Activated CD4-positive, alpha-beta T cell treated with anti-CD3 and anti-CD28 coated beads for 24 hours (primary cell): ENCODE results near the gene KAZALD1.

ENCODE experiments used
- DNase-seq, 2 donors: peaks; one replicate each; pipeline ENCODE4 v3.0.0-alpha.2; 2020; ENCODE audit warnings: low read depth in 2 of 2

The KAZALD1 gene

GRCh38 chr10:101047961-101048892, 13.6 kb upstream of the KAZALD1 start:
- no peak for DNase-seq

- peak; percentile 68 to 73 for DNase-seq
Measured at GRCh38 chr10:101050208-101051069, 11.3 kb upstream of the KAZALD1 start.

DNA sequence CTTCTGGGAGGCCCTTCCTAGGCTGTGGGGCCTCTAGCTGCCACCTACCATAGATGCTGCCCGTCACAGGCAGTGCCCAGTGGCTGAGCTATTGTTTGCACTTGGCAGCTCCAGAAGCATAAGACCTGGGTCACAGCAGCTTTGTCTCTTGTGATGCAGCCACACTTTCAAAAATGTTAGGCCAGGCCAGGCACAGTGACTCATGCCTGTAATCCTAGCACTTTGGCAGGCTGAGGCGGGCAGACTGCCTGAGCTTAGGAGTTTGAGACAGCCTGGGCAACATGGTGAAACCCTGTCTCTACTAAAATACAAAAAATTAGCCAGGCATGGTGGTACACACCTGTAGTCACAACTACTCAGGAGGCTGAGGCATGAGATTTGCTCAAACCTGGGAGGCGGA, 9.5 kb upstream of the KAZALD1 start:
- no peak for DNase-seq

DNA sequence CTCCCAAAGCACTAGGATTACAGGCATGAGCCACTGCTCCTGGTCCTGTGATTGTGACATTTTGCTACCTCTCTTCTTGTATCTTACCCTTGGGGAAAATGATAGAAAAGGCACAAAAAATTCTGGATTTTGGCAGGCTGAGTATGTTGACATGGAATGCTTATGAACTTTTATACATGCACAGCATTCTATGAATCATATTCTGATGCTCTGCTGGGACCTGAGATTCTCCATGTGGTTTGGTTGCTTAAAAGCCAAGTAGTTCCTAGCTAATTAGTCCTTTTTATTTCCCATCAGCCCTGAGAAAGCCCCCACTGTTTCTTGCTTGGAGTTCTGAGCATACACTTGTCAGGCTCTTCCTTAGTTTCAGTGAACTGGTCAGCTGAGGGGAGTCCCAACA, 8.3 kb upstream of the KAZALD1 start:
- no peak for DNase-seq

- DNase-seq, result no peak
Measured at GRCh38 chr10:101054351-101054750, 7.4 kb upstream of the KAZALD1 start.

DNA sequence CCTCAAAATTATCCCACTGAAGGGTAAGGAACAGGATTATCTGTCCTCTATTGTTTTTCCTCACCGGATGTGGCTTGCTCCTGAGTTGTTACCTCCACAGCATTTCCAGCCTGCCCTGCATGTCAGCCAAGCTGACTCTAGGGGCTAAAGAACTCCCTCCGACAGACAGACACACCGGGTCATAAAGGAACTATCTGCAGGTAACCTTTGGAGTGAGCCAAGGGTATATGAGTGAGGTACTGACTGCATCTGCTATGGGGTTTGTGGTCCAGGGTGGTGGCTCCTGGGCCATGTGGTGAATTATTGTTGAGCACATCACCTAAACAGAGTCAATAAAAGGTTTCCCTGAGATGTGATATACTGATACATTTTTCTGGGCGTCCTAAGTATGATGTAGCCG, 6.9 kb upstream of the KAZALD1 start:
- no peak for DNase-seq

- DNase-seq, result no peak
Measured at GRCh38 chr10:101055411-101055810, 6.4 kb upstream of the KAZALD1 start.

GRCh38 chr10:101056365-101057151, 5.2 kb upstream of the KAZALD1 start:
- DNase-seq, result no peak

- DNase-seq, result peak; percentile 87 to 92
Measured at GRCh38 chr10:101060036-101060950, 1.5 kb upstream of the KAZALD1 start.

GRCh38 chr10:101060951-101061623, 702 bp upstream of the KAZALD1 start:
- peak; percentile 87 to 89 for DNase-seq

DNA sequence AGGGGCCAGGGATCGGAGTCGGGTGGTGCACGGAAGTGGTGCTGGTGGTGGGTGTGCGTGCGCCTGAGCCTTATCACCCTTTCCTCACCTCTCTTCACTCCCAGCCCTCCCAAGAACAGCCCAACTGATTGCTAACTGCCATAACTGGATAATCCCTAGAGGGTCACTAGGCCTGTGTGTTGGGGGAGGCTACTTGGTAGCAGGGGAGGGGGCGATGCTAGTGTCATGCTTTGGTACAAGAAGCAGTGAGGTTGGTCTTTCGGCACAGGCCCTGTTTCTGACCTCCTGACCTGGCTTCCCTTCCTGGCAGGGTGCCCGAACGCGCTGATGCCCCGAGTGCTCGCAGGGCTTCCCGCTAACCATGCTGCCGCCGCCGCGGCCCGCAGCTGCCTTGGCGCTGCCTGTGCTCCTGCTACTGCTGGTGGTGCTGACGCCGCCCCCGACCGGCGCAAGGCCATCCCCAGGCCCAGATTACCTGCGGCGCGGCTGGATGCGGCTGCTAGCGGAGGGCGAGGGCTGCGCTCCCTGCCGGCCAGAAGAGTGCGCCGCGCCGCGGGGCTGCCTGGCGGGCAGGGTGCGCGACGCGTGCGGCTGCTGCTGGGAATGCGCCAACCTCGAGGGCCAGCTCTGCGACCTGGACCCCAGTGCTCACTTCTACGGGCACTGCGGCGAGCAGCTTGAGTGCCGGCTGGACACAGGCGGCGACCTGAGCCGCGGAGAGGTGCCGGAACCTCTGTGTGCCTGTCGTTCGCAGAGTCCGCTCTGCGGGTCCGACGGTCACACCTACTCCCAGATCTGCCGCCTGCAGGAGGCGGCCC, 652 bp downstream of the KAZALD1 start:
- no peak for DNase-seq

DNA sequence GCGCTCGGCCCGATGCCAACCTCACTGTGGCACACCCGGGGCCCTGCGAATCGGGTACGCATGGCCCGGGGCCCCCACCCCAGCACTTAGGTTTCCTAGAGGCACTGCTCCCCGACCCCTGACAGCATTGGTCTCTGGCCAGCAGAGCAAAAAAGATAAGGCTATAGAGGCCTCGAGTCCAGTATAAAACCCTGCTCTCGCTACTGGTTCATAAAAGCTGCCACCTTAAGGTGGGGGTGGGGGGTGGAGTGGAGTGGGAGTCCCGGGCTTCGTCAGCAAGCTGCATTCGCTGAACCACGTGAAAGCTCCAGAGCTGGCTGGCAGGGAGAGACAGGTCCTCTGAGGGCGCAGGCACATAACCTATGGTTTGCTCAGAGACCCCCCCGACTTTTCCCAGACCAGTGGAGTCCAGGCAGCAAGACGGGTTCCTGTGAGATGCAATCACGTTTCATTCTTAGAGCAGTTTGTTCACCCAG, 1.3 kb downstream of the KAZALD1 start:
- DNase-seq, result no peak

DNA sequence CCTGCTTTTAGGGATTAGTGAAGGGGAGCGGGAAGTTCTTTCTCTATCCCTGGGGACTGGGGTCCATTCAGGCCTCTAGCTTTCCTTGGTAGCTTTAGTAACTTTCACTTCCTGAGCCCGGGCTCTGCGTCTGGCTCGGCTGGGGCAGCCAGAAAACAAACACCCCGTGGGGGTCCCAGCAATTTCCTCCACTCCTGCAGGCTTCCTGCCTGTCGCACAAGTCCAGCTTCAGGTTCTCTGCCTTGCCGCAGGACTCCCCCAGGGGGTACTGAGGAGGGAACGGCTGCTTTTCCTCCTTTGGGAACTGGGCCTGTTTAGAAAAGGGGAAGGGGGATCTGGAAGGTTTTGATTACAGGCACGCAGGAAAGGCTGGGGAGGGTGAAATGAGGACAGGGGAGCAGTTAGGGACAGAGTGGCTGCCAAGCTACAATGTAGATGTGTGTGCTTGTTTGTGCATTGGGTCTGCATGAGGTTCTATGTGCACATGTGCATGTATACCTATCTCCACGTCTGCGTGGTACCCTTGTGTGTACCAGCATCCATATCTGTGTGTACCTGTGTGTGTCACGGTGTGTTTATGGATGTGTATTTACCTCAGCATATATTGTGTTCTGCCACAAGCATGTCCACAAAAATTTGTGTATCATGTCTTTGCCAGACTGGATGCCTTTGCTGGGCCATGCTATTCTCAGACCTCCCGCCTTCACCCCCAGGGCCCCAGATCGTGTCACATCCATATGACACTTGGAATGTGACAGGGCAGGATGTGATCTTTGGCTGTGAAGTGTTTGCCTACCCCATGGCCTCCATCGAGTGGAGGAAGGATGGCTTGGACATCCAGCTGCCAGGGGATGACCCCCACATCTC, 2.0 kb downstream of the KAZALD1 start:
- DNase-seq, result no peak

DNA sequence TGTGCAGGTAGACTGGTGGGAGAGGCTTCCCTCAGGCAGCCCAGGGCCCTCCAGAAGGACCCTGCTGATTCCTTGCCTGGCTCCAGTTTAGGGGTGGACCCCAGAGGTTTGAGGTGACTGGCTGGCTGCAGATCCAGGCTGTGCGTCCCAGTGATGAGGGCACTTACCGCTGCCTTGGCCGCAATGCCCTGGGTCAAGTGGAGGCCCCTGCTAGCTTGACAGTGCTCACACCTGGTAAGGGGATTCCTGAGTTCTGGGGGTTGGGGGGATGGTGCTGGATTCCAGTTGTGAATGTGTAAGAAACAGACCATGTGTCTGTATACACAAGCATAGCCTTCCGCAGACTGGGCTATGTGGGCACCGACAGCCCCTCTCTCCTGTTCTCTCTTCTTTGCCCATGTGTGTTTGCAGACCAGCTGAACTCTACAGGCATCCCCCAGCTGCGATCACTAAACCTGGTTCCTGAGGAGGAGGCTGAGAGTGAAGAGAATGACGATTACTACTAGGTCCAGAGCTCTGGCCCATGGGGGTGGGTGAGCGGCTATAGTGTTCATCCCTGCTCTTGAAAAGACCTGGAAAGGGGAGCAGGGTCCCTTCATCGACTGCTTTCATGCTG, 2.7 kb downstream of the KAZALD1 start:
- DNase-seq, result no peak

DNA sequence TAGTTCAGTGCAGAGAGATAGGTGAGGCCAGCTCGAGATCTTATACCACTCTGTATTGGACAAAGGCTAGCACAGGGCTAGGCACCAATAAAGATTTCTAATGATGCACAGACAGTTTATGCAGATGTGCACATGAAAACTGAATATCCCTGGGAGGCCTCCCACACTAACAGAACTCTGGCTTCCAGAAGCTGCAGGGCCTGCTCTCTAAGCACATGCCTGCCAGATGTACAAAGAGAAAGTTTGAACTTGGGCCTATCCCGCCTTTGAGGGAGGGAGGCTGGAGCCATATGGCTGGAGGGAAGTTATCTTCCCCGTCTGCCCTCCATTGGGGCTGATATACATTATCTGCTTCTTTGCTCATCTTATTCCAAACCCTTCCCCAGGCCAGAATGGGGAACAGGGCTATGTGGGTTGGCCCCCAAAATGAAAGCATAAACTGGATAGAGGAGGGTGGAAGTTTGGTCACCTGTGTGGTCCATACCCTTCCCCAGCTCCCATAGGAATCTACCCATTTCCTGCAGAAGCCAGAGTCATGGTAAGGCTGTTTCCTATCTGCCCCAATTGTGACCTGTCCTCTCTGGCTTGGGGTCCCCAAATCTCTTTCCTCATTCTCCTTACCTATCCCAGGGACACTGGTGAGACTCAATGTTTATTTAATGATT, 3.8 kb downstream of the KAZALD1 start:
- DNase-seq, result no peak

DNA sequence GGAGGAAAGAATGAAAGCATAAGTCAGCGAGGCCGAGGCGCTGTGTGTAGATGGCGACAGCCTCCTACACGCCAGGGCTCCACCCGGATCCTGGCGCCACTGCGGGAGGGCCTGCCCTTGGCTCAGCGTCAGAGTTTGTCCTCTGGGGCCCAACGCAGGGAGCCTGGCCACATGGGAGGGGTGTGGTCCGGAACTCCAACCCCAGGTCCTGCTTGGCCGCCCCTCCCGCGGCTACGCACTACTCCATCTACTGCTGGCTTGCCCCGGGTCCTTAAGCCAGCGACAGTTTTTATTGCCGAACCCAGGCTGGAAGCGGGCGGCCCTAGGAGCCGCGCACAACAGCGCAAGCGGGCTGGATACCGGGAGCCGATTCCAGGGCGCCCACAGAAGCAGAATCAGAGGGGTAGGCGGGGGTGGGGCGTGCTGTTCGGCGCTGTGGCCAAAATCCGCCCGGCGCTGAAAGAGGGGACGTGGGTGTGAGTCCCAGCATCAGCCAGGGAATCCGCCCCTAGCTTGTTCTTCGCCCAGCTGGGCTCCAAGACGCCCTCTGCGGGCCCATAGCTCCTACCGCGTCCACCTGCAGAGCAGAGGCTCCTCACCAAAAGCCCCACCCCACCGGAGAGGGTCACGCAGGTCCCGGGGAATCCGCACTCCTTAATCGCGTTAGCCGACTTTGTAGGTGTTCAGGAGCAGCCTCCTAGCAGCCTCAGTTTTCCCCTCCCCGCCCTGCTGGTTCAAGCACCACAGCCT, 4.5 kb downstream of the KAZALD1 start:
- no peak for DNase-seq
